ENCODE measurements around the gene CNKSR1.

The CNKSR1 gene

GRCh38 chr1:26145960-26146294 is 31.4 kb upstream of the CNKSR1 start:
- Histone ChIP-seq H3K9me3 (ENCODE audit: low read length) (no peaks in the 10 kb centered on the region), H3K79me2 (ENCODE audit: insufficient read depth, low read length) (no peaks in the 10 kb centered on the region), H3K4me2 (ENCODE audit: low read length) (no peak overlapping the region), H3K4me3 (ENCODE audit: low read depth, low read length, poor library complexity, severe bottlenecking) (no peak overlapping the region), H2AFZ (ENCODE audit: low read length) (no peak overlapping the region), H3K9me2 (ENCODE audit: low read depth, low read length) (no peaks in the 10 kb centered on the region), H4K20me1 (ENCODE audit: insufficient read depth, low read length) (no peaks in the 10 kb centered on the region), H3F3A (ENCODE audit: insufficient read depth, low read length) (no peaks in the 10 kb centered on the region), H3K27me3 (ENCODE audit: insufficient read depth, low read length) (peaks cover 9% of the 10 kb centered on the region; the same call in 1 of the 2 replicates), H3K27ac (ENCODE audit: low read depth, low read length, poor library complexity, severe bottlenecking) (no peak overlapping the region), H3K4me1 (ENCODE audit: insufficient read depth, low read length, severe bottlenecking) (no peaks in the 10 kb centered on the region), H3K9ac (ENCODE audit: low read length) (no peak overlapping the region), H3K36me3 (ENCODE audit: insufficient read depth, low read length) (no peaks in the 10 kb centered on the region)
- TF ChIP-seq CTCF (IDR thresholded peaks at IDR 0.05; ENCODE audit: low read length) (no peak), EZH2 (IDR thresholded peaks at IDR 0.05; ENCODE audit: borderline replicate concordance, low read length) (no peak)

DNA sequence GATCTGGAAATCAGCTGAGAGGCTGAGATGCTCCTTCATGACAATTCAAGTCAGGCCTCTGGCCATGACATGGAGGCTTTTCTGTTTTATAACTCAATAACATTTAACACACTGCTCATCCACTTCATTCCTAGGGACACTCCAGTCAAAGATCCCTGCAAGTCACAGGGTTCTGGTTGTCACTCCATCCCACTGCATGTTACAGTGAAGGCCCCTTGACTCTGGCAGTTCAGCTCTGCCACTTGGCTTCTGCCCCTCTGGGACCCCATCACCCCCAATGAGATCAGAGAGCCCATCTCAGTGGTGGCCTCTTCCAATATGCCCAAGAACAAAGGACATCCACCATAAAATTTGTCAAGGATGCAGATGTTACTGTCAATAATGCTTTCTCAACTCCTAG is 28.4 kb upstream of the CNKSR1 start:
- Histone ChIP-seq H3K36me3 (ENCODE audit: insufficient read depth, low read length) (no peaks in the 10 kb centered on the region), H3K9me2 (ENCODE audit: low read depth, low read length) (no peaks in the 10 kb centered on the region), H3K4me2 (ENCODE audit: low read length) (no peak overlapping the region), H3K27me3 (ENCODE audit: insufficient read depth, low read length) (peaks cover 9% of the 10 kb centered on the region; the same call in 1 of the 2 replicates), H2AFZ (ENCODE audit: low read length) (no peak overlapping the region), H3K27ac (ENCODE audit: low read depth, low read length, poor library complexity, severe bottlenecking) (no peak overlapping the region), H3F3A (ENCODE audit: insufficient read depth, low read length) (no peaks in the 10 kb centered on the region), H3K9ac (ENCODE audit: low read length) (no peak overlapping the region), H3K79me2 (ENCODE audit: insufficient read depth, low read length) (no peaks in the 10 kb centered on the region), H3K4me1 (ENCODE audit: insufficient read depth, low read length, severe bottlenecking) (no peaks in the 10 kb centered on the region), H4K20me1 (ENCODE audit: insufficient read depth, low read length) (no peaks in the 10 kb centered on the region), H3K4me3 (ENCODE audit: low read depth, low read length, poor library complexity, severe bottlenecking) (no peak overlapping the region), H3K9me3 (ENCODE audit: low read length) (no peaks in the 10 kb centered on the region)
- no peak for TF ChIP-seq EZH2 (IDR thresholded peaks at IDR 0.05; ENCODE audit: borderline replicate concordance, low read length)
- no peak for TF ChIP-seq CTCF (IDR thresholded peaks at IDR 0.05; ENCODE audit: low read length)

DNA sequence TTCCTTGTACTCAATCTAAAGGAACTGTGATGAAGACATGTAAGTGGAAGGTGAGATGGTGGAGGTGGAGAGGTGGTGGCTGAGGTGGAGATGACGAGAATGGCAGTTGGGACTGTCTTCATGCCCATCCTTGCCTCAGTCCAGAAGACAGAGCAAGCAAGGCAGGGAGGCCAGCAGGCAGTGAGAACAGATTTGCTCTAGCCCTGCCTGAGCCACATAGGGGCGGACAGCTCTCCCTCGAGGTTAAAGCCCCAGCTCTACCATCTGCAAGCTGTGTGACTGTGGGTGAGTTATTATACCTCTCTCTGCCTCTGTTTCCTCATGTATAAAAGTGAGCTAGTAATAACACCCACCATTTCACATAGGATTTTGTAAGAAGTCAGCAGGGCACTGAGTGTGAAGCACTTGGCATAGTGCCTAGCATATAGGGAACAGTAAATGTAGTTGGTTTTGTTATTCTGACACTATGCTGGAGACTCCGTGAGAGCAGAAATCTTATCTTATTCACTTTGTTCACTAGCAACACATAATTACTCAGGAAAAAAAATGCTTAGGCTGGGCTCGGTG is 23.2 kb upstream of the CNKSR1 start:
- no peaks in the 10 kb centered on the region for H3K36me3 ChIP-seq (ENCODE audit: insufficient read depth, low read length)
- H3K4me2 ChIP-seq (ENCODE audit: low read length), result no peak overlapping the region
- no peak overlapping the region for H2AFZ ChIP-seq (ENCODE audit: low read length)
- no peaks in the 10 kb centered on the region for H3K9me2 ChIP-seq (ENCODE audit: low read depth, low read length)
- H3K4me1 ChIP-seq (ENCODE audit: insufficient read depth, low read length, severe bottlenecking), result no peaks in the 10 kb centered on the region
- H3K9me3 ChIP-seq (ENCODE audit: low read length), result no peaks in the 10 kb centered on the region
- no peaks in the 10 kb centered on the region for H4K20me1 ChIP-seq (ENCODE audit: insufficient read depth, low read length)
- no peak overlapping the region for H3K27ac ChIP-seq (ENCODE audit: low read depth, low read length, poor library complexity, severe bottlenecking)
- no peaks in the 10 kb centered on the region for H3K79me2 ChIP-seq (ENCODE audit: insufficient read depth, low read length)
- H3K9ac ChIP-seq (ENCODE audit: low read length), result no peak overlapping the region
- no peaks in the 10 kb centered on the region for H3F3A ChIP-seq (ENCODE audit: insufficient read depth, low read length)
- TF ChIP-seq EZH2 (IDR thresholded peaks at IDR 0.05; ENCODE audit: borderline replicate concordance, low read length) (no peak), CTCF (IDR thresholded peaks at IDR 0.05; ENCODE audit: low read length) (no peak)
- peaks cover 13% of the 10 kb centered on the region for H3K27me3 ChIP-seq (ENCODE audit: insufficient read depth, low read length)
- H3K4me3 ChIP-seq (ENCODE audit: low read depth, low read length, poor library complexity, severe bottlenecking), result no peak overlapping the region
